Measurements from ENCODE around the gene NFYA. TPM values are rescaled to one million over a fixed set of nuclear protein-coding genes. Genes with fewer than 3 reads are reported as not detected.
A peak's percentile ranks its signal among the peaks of the same experiment; 100 is the strongest.

NFYA gene
- total and polyA plus RNA-seq, 2 of the 13 experiments (the other 11 are each of a cell fraction or from before 2014, with no cell fraction given) = 16.0 to 22.9 TPM

- TF ChIP-seq ZNF580 (CRISPR knock-in tag; IDR thresholded peaks at IDR 0.05; ENCODE audit: borderline replicate concordance, low read depth) (peak; percentile 73; the same call in 1 of the 2 replicates), STAG1 (CRISPR knock-in tag; IDR thresholded peaks at IDR 0.05) (peak; percentile 43), HDAC2 (CRISPR knock-in tag; IDR thresholded peaks at IDR 0.05) (peak; percentile 75), ZKSCAN8 (CRISPR knock-in tag; IDR thresholded peaks at IDR 0.05; ENCODE audit: borderline replicate concordance) (0 out of 2 replicates have a peak, but pooled peaks have one; percentile 54), MXI1 (IDR thresholded peaks at IDR 0.05; ENCODE audit: borderline replicate concordance, low read depth, low read length) (peak; percentile 39; the same call in 1 of the 3 replicates), ZNF614 (CRISPR knock-in tag; IDR thresholded peaks at IDR 0.05; ENCODE audit: borderline replicate concordance) (peak; percentile 52; the same call in 1 of the 2 replicates), RAD21 (CRISPR knock-in tag; IDR thresholded peaks at IDR 0.05) (0 out of 2 replicates have a peak, but pooled peaks have one; percentile 8), NFRKB (IDR thresholded peaks at IDR 0.05) (no peak), LBX2 (CRISPR knock-in tag; IDR thresholded peaks at IDR 0.05; ENCODE audit: borderline replicate concordance) (no peak), SNAPC2 (CRISPR knock-in tag; IDR thresholded peaks at IDR 0.05) (no peak), ZNF275 (CRISPR knock-in tag; IDR thresholded peaks at IDR 0.05; ENCODE audit: borderline replicate concordance) (no peak), NR2F6 (IDR thresholded peaks at IDR 0.05) (peak; percentile 25; the same call in 1 of the 2 replicates), NR2F6 (CRISPR knock-in tag; IDR thresholded peaks at IDR 0.05) (peak; percentile 52), ELF3 (CRISPR knock-in tag; IDR thresholded peaks at IDR 0.05) (peak; percentile 67), ZNF703 (CRISPR knock-in tag; IDR thresholded peaks at IDR 0.05; ENCODE audit: borderline replicate concordance) (no peak), PPARG (CRISPR knock-in tag; conservative IDR thresholded peaks at IDR 0.05) (peak; percentile 77; the same call in 1 of the 2 replicates), CHD4 (IDR thresholded peaks at IDR 0.05; ENCODE audit: borderline replicate concordance, low read length) (peak; percentile 70; the same call in 1 of the 2 replicates), ETS1 (CRISPR knock-in tag; IDR thresholded peaks at IDR 0.05) (no peak), PAXIP1 (CRISPR knock-in tag; conservative IDR thresholded peaks at IDR 0.05) (peak; percentile 56), GABPA (IDR thresholded peaks at IDR 0.05; ENCODE audit: low read depth, low read length) (no peak), GABPA (CRISPR knock-in tag; IDR thresholded peaks at IDR 0.05; ENCODE audit: low read depth) (no peak), HNF4A (CRISPR knock-in tag; IDR thresholded peaks at IDR 0.05) (peak; percentile 53; the same call in 1 of the 2 replicates), CREM (IDR thresholded peaks at IDR 0.05) (peak; percentile 51; the same call in 1 of the 2 replicates), CREM (CRISPR knock-in tag; IDR thresholded peaks at IDR 0.05) (no peak), ZSCAN29 (CRISPR knock-in tag; conservative IDR thresholded peaks at IDR 0.05) (no peak), ZNF552 (CRISPR knock-in tag; IDR thresholded peaks at IDR 0.05; ENCODE audit: borderline replicate concordance) (no peak), RFX5 (IDR thresholded peaks at IDR 0.05; ENCODE audit: low read depth, low read length) (no peak)
Observed at GRCh38 chr6:41063884-41064285, 8.9 kb upstream of the NFYA start (continued).
